ENCODE results near the gene EGLN2. TPM values are rescaled to one million over a fixed set of nuclear protein-coding genes. Genes with fewer than 3 reads are reported as not detected.

Gene EGLN2
- 27.0 and 97.3 TPM in 2 replicates for total RNA-seq (ENCODE audit: low replicate concordance)

DNA sequence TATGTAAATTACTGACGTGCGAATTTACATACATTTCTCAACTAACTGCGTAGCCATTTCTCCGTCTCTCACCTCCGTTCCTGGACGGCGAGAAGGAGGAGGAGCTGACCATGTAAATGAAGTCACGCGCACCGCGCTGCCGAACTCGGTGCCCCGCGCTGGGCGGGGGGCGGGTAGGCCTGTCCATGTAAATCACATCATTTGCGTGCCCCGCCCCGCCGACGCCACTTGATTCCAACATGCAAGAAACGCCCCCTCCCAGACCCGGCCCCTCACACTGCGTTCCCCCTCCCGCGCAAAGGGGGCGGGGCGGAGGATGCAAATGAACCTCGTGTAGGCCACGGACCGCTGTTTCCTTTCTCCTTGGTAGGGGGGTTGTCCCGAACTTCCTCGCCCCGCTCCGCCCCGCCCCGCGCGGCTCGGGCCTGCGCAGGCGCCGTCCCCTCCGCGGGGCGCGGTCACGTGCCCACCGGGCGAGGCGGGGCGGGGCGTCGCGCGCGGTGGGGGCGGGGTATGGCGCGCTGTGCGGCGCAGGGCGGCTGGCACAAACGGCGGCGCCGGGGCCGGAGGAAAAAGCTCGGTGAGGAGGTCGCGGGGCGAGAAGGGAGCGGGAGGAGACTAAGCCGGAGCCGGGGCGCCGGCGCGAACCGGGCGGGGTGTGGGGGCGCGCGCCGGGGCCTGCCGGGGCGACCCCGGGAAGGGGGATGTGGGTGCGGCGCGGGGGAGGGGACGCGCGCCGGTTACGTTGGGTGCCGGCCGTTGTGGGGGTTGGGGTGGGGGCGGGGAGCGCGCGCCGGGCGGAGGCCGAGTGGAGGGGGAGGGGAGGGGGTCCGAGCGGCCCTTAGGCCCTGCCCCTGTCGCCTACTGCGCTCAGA, at the start of gene EGLN2:
Gene EGLN2, plus strand, starts transcription at position 509 of the 875 bp plus-strand sequence. CDS start 1,382 bp downstream, outside the sequence.
- Mint-ChIP-seq H3K27ac (peak within 1 kb of the TSS; percentile 94), H3K36me3 (peaks cover 5% of the 10 kb centered on the region), H3K27me3 (ENCODE audit: insufficient read depth, low read depth) (peaks cover 12% of the 10 kb centered on the region), H3K9me3 (no peaks in the 10 kb centered on the region), H3K4me1 (peaks cover 48% of the 10 kb centered on the region), H3K4me3 (peak within 1 kb of the TSS; percentile 96)
- Histone ChIP-seq H3K36me3 (no peaks in the 10 kb centered on the region), H3K4me2 (peak within 1 kb of the TSS; percentile 97), H4K20me1 (ENCODE audit: low read depth) (peaks cover 46% of the 10 kb centered on the region), H3K4me1 (peaks cover 25% of the 10 kb centered on the region), H3K9ac (peak within 1 kb of the TSS; percentile 83), H3K27ac (peak within 1 kb of the TSS; percentile 94), H3K4me3 (peak within 1 kb of the TSS; percentile 99), H2AFZ (replicated peaks) (peak within 1 kb of the TSS; percentile 86), H3K79me2 (ENCODE audit: low read depth) (peaks cover 48% of the 10 kb centered on the region), H3K9me3 (ENCODE audit: low read depth) (no peaks in the 10 kb centered on the region), H3K27me3 (no peaks in the 10 kb centered on the region), H3F3A (ENCODE audit: low read depth) (peaks cover 15% of the 10 kb centered on the region)
- TF ChIP-seq, protein P1, sequence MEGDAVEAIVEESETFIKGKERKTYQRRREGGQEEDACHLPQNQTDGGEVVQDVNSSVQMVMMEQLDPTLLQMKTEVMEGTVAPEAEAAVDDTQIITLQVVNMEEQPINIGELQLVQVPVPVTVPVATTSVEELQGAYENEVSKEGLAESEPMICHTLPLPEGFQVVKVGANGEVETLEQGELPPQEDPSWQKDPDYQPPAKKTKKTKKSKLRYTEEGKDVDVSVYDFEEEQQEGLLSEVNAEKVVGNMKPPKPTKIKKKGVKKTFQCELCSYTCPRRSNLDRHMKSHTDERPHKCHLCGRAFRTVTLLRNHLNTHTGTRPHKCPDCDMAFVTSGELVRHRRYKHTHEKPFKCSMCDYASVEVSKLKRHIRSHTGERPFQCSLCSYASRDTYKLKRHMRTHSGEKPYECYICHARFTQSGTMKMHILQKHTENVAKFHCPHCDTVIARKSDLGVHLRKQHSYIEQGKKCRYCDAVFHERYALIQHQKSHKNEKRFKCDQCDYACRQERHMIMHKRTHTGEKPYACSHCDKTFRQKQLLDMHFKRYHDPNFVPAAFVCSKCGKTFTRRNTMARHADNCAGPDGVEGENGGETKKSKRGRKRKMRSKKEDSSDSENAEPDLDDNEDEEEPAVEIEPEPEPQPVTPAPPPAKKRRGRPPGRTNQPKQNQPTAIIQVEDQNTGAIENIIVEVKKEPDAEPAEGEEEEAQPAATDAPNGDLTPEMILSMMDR (IDR thresholded peaks at IDR 0.05), result no peak
- TF ChIP-seq EZH2phosphoT487 (IDR thresholded peaks at IDR 0.05) (no peak), EZH2 (IDR thresholded peaks at IDR 0.05) (no peak)
- peak; percentile 100 for DNase-seq (ENCODE audit: low spot score)

DNA sequence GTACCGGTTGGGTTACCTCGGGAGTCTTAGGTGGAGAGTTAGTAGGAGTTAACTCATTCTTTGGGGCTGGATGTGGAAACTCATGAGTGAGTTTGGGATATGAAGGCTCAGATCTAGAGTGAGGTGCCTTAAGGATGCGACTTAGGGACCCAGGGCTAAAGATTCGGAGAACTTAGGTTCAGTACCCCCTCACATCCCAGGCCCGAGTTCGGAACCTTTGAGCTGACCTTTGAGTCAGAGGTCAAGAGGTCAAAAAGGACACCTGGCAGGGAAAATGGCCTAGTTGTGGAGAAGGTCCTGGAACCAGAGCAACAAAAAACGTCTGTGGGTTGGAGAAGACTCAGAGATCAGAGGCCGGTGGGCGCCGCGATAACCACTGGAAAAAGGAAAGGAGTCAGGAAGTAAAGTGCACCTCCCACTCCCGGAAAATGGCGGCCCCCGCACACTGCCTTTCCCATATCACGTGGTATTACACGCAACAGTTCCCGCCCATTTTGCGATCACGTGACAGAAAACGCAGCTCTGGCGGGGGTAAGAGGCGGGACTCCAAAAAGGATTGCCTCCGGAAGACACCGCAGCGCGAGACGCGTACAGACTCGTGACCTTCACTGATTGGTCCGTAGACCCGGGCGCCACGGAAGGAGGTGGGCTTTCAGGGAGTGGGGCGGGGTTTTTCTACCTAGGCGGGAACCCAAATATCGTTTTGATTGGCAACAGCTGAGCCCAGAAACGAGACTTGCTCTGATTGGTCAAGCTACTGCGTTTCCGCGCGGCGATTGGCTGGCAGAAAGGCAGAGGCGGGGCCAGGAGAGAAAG, 48.7 kb upstream of the EGLN2 start, which contains the start of gene ACTMAP:
Gene ACTMAP, minus strand, starts transcription at position 420 of the 816 bp plus-strand sequence. CDS start 674 bp downstream, outside the sequence.
- peak; percentile 100 for DNase-seq (ENCODE audit: low spot score)
- H3K27ac ChIP-seq, result peak within 1 kb of the TSS; percentile 94
- peaks cover 49% of the 10 kb centered on the region for H3K4me1 Mint-ChIP-seq
- H3F3A ChIP-seq (ENCODE audit: low read depth), result peaks cover 9% of the 10 kb centered on the region
- peak within 1 kb of the TSS; percentile 72 for H2AFZ ChIP-seq (replicated peaks)
- H3K9ac ChIP-seq, result peak within 1 kb of the TSS; percentile 94
- peaks cover 66% of the 10 kb centered on the region for H3K79me2 ChIP-seq (ENCODE audit: low read depth)
- H3K36me3 ChIP-seq, result no peaks in the 10 kb centered on the region
- H3K27ac Mint-ChIP-seq, result peak within 1 kb of the TSS; percentile 94
- H3K36me3 Mint-ChIP-seq, result peaks cover 11% of the 10 kb centered on the region
- H3K4me3 ChIP-seq, result peak within 1 kb of the TSS; percentile 59
- H3K27me3 ChIP-seq, result no peaks in the 10 kb centered on the region
- no peaks in the 10 kb centered on the region for H3K9me3 ChIP-seq (ENCODE audit: low read depth)
- H3K4me1 ChIP-seq, result peaks cover 26% of the 10 kb centered on the region
- peaks cover 28% of the 10 kb centered on the region for H4K20me1 ChIP-seq (ENCODE audit: low read depth)
- peaks cover 5% of the 10 kb centered on the region for H3K27me3 Mint-ChIP-seq (ENCODE audit: insufficient read depth, low read depth)
- no peak for TF ChIP-seq EZH2phosphoT487 (IDR thresholded peaks at IDR 0.05)
- TF ChIP-seq EZH2 (IDR thresholded peaks at IDR 0.05), result no peak
- TF ChIP-seq, protein P1 (IDR thresholded peaks at IDR 0.05), result no peak
- no peaks in the 10 kb centered on the region for H3K9me3 Mint-ChIP-seq
- peak within 1 kb of the TSS; percentile 94 for H3K4me3 Mint-ChIP-seq
- peak within 1 kb of the TSS; percentile 78 for H3K4me2 ChIP-seq

DNA sequence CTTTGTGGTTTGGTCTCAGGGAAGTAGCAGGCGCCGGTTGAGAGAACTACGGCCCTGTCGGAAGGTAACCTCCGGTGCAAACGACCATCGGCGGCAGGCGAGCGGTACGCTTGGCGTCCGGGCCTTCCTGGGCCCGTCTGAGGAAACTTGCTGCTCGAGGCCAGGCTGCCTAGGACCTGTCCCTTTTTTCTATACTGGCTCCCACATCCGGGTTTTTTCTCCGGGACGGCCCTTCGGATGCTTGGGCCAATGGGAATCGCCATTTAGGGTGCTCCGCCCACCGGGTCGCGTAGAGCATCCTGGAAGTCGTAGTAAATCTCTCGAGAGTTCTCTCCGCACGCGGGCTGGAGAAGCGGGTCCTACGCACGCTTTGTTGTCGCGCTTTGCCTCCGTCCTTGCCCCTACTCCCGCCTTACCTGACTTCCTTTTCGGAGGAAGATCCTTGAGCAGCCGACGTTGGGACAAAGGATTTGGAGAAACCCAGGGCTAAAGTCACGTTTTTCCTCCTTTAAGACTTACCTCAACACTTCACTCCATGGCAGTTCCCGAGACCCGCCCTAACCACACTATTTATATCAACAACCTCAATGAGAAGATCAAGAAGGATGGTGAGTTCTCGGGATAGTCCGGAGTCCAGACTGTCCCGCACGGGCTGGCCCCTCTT, 48.0 kb upstream of the EGLN2 start, which contains the start of gene SNRPA:
Gene SNRPA, plus strand, starts transcription at position 330 of the 664 bp plus-strand sequence. Its CDS starts 206 bp downstream, at position 536.
- H3K79me2 ChIP-seq (ENCODE audit: low read depth), result peaks cover 73% of the 10 kb centered on the region
- TF ChIP-seq EZH2 (IDR thresholded peaks at IDR 0.05), result no peak
- TF ChIP-seq, protein P1 (IDR thresholded peaks at IDR 0.05), result no peak

More for the DNA sequence above, 48.0 kb upstream of the EGLN2 start, which contains the start of gene SNRPA:
- peaks cover 26% of the 10 kb centered on the region for H3K4me1 ChIP-seq
- H4K20me1 ChIP-seq (ENCODE audit: low read depth), result peaks cover 36% of the 10 kb centered on the region
- DNase-seq (ENCODE audit: low spot score), result peak; percentile 100
- peak within 1 kb of the TSS; percentile 72 for H2AFZ ChIP-seq (replicated peaks)
- no peaks in the 10 kb centered on the region for H3K27me3 ChIP-seq
- Mint-ChIP-seq H3K27me3 (ENCODE audit: insufficient read depth, low read depth) (peaks cover 5% of the 10 kb centered on the region), H3K4me1 (peaks cover 52% of the 10 kb centered on the region), H3K9me3 (no peaks in the 10 kb centered on the region), H3K36me3 (peaks cover 16% of the 10 kb centered on the region), H3K4me3 (peak within 1 kb of the TSS; percentile 94), H3K27ac (peak within 1 kb of the TSS; percentile 94)
- no peaks in the 10 kb centered on the region for H3K9me3 ChIP-seq (ENCODE audit: low read depth)
- H3K4me3 ChIP-seq, result peak within 1 kb of the TSS; percentile 59
- H3F3A ChIP-seq (ENCODE audit: low read depth), result peaks cover 9% of the 10 kb centered on the region
- peak within 1 kb of the TSS; percentile 78 for H3K4me2 ChIP-seq
- H3K36me3 ChIP-seq, result no peaks in the 10 kb centered on the region
- peak within 1 kb of the TSS; percentile 94 for H3K9ac ChIP-seq
- peak within 1 kb of the TSS; percentile 94 for H3K27ac ChIP-seq

Measured in neural progenitor cell (in vitro differentiated cells).